GM23338 (cell line): Measurements from ENCODE around the gene KRT3.

Experiments
- CREB1 ChIP-seq: fragments of 250-450 bp; sonication (Bioruptor Pico); IDR thresholded peaks from 2 replicates; pipeline ENCODE4 v1.5.0; 2020; ENCODE audit warnings: low read depth, mild to moderate bottlenecking, moderate library complexity
- EZH2 ChIP-seq: fragments of 200-600 bp; sonication (generic); IDR thresholded peaks from one replicate; pipeline ENCODE4 v1.8.0; 2017; ENCODE audit warnings: antibody characterized with exemption, mild to moderate bottlenecking, low read depth; ENCODE audit not compliant: unreplicated experiment
- EZH2phosphoT487 ChIP-seq: fragments of 200-600 bp; sonication (generic); IDR thresholded peaks from one replicate; pipeline ENCODE4 v1.8.1; 2018; ENCODE audit warnings: antibody characterized with exemption; ENCODE audit not compliant: unreplicated experiment
- JUNB ChIP-seq: IDR thresholded peaks from one replicate; pipeline ENCODE4 v1.6.1; 2016; ENCODE audit warnings: antibody characterized with exemption; ENCODE audit not compliant: unreplicated experiment
- NANOG ChIP-seq: IDR thresholded peaks from 2 replicates; pipeline ENCODE4 v1.6.1; 2016; ENCODE audit warnings: antibody characterized with exemption, borderline replicate concordance
- POLR2AphosphoS5 ChIP-seq: IDR thresholded peaks from 2 replicates; pipeline ENCODE4 v1.6.1; 2016; ENCODE audit warnings: antibody characterized with exemption, low read depth
- STAT1 ChIP-seq: IDR thresholded peaks from one replicate; pipeline ENCODE4 v1.6.1; 2016; ENCODE audit warnings: antibody characterized with exemption; ENCODE audit not compliant: unreplicated experiment
- ZNF114 ChIP-seq: fragments of 250-450 bp; sonication (Bioruptor Pico); IDR thresholded peaks from 2 replicates; pipeline ENCODE4 v1.5.0; 2020; ENCODE audit warnings: mild to moderate bottlenecking, moderate library complexity
- ZNF331 ChIP-seq: fragments of 250-450 bp; sonication (Bioruptor Pico); IDR thresholded peaks from 2 replicates; pipeline ENCODE4 v1.5.0; 2020; ENCODE audit warnings: low read depth, mild to moderate bottlenecking, moderate library complexity
- TF ChIP-seq, protein P1 (sequence below), 2 experiments: fragments of 200-600 bp in 1 of 2; sonication (generic) in 1 of 2; conservative IDR thresholded peaks; 2 replicates each; pipeline versions ENCODE4 v1.5.1 to v1.6.1; 2016 to 2017; ENCODE audit warnings: antibody characterized with exemption in 2 of 2, low read depth in 2 of 2, mild to moderate bottlenecking in 2 of 2, moderate library complexity in 1 of 2
- TF ChIP-seq, protein P2 (sequence below): IDR thresholded peaks from 2 replicates; pipeline ENCODE4 v1.6.1; 2016; ENCODE audit warnings: antibody characterized with exemption
- TF ChIP-seq, protein P3 (sequence below): IDR thresholded peaks from one replicate; pipeline ENCODE4 v1.6.1; 2018; ENCODE audit warnings: antibody characterized with exemption; ENCODE audit not compliant: unreplicated experiment
- TF ChIP-seq, protein P4 (sequence below): fragments of 250-450 bp; sonication (Bioruptor Pico); IDR thresholded peaks from 2 replicates; pipeline ENCODE4 v1.5.0; 2020; ENCODE audit warnings: mild to moderate bottlenecking, moderate library complexity

DNA sequence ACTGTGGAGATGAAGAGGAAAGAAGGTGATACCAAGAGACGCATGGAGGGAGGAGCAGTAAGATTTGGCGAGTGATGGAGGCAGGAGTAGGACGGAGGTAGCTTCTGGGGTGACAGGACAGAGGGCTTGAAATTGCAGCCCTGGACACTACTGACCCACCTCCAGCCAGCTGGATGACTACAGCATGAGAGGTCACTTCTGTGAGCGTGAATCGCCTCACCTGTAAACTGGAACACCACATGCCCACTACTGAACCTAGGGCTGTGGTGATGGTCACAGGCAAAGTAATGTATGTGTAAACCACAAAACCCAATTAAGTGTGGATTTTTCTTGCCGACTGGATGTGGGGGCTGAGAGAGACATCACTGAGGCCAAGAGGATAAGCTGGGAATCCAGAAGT is 24.6 kb upstream of the KRT3 start:
- TF ChIP-seq, protein P1, sequence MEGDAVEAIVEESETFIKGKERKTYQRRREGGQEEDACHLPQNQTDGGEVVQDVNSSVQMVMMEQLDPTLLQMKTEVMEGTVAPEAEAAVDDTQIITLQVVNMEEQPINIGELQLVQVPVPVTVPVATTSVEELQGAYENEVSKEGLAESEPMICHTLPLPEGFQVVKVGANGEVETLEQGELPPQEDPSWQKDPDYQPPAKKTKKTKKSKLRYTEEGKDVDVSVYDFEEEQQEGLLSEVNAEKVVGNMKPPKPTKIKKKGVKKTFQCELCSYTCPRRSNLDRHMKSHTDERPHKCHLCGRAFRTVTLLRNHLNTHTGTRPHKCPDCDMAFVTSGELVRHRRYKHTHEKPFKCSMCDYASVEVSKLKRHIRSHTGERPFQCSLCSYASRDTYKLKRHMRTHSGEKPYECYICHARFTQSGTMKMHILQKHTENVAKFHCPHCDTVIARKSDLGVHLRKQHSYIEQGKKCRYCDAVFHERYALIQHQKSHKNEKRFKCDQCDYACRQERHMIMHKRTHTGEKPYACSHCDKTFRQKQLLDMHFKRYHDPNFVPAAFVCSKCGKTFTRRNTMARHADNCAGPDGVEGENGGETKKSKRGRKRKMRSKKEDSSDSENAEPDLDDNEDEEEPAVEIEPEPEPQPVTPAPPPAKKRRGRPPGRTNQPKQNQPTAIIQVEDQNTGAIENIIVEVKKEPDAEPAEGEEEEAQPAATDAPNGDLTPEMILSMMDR (conservative IDR thresholded peaks at IDR 0.05; ENCODE audit: low read depth in 2 of 2), result no peak
- no peak for TF ChIP-seq EZH2phosphoT487
- TF ChIP-seq EZH2, result no peak
- no peak for TF ChIP-seq POLR2AphosphoS5
- no peak for TF ChIP-seq CREB1
- TF ChIP-seq, protein P2, sequence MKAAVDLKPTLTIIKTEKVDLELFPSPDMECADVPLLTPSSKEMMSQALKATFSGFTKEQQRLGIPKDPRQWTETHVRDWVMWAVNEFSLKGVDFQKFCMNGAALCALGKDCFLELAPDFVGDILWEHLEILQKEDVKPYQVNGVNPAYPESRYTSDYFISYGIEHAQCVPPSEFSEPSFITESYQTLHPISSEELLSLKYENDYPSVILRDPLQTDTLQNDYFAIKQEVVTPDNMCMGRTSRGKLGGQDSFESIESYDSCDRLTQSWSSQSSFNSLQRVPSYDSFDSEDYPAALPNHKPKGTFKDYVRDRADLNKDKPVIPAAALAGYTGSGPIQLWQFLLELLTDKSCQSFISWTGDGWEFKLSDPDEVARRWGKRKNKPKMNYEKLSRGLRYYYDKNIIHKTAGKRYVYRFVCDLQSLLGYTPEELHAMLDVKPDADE, result no peak
- no peak for TF ChIP-seq ZNF114 (CRISPR knock-in tag)
- TF ChIP-seq NANOG, result no peak
- TF ChIP-seq STAT1, result no peak
- TF ChIP-seq, protein P3, sequence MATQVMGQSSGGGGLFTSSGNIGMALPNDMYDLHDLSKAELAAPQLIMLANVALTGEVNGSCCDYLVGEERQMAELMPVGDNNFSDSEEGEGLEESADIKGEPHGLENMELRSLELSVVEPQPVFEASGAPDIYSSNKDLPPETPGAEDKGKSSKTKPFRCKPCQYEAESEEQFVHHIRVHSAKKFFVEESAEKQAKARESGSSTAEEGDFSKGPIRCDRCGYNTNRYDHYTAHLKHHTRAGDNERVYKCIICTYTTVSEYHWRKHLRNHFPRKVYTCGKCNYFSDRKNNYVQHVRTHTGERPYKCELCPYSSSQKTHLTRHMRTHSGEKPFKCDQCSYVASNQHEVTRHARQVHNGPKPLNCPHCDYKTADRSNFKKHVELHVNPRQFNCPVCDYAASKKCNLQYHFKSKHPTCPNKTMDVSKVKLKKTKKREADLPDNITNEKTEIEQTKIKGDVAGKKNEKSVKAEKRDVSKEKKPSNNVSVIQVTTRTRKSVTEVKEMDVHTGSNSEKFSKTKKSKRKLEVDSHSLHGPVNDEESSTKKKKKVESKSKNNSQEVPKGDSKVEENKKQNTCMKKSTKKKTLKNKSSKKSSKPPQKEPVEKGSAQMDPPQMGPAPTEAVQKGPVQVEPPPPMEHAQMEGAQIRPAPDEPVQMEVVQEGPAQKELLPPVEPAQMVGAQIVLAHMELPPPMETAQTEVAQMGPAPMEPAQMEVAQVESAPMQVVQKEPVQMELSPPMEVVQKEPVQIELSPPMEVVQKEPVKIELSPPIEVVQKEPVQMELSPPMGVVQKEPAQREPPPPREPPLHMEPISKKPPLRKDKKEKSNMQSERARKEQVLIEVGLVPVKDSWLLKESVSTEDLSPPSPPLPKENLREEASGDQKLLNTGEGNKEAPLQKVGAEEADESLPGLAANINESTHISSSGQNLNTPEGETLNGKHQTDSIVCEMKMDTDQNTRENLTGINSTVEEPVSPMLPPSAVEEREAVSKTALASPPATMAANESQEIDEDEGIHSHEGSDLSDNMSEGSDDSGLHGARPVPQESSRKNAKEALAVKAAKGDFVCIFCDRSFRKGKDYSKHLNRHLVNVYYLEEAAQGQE, result no peak
- TF ChIP-seq JUNB, result no peak
- no peak for TF ChIP-seq ZNF331 (CRISPR knock-in tag)
- TF ChIP-seq, protein P4, sequence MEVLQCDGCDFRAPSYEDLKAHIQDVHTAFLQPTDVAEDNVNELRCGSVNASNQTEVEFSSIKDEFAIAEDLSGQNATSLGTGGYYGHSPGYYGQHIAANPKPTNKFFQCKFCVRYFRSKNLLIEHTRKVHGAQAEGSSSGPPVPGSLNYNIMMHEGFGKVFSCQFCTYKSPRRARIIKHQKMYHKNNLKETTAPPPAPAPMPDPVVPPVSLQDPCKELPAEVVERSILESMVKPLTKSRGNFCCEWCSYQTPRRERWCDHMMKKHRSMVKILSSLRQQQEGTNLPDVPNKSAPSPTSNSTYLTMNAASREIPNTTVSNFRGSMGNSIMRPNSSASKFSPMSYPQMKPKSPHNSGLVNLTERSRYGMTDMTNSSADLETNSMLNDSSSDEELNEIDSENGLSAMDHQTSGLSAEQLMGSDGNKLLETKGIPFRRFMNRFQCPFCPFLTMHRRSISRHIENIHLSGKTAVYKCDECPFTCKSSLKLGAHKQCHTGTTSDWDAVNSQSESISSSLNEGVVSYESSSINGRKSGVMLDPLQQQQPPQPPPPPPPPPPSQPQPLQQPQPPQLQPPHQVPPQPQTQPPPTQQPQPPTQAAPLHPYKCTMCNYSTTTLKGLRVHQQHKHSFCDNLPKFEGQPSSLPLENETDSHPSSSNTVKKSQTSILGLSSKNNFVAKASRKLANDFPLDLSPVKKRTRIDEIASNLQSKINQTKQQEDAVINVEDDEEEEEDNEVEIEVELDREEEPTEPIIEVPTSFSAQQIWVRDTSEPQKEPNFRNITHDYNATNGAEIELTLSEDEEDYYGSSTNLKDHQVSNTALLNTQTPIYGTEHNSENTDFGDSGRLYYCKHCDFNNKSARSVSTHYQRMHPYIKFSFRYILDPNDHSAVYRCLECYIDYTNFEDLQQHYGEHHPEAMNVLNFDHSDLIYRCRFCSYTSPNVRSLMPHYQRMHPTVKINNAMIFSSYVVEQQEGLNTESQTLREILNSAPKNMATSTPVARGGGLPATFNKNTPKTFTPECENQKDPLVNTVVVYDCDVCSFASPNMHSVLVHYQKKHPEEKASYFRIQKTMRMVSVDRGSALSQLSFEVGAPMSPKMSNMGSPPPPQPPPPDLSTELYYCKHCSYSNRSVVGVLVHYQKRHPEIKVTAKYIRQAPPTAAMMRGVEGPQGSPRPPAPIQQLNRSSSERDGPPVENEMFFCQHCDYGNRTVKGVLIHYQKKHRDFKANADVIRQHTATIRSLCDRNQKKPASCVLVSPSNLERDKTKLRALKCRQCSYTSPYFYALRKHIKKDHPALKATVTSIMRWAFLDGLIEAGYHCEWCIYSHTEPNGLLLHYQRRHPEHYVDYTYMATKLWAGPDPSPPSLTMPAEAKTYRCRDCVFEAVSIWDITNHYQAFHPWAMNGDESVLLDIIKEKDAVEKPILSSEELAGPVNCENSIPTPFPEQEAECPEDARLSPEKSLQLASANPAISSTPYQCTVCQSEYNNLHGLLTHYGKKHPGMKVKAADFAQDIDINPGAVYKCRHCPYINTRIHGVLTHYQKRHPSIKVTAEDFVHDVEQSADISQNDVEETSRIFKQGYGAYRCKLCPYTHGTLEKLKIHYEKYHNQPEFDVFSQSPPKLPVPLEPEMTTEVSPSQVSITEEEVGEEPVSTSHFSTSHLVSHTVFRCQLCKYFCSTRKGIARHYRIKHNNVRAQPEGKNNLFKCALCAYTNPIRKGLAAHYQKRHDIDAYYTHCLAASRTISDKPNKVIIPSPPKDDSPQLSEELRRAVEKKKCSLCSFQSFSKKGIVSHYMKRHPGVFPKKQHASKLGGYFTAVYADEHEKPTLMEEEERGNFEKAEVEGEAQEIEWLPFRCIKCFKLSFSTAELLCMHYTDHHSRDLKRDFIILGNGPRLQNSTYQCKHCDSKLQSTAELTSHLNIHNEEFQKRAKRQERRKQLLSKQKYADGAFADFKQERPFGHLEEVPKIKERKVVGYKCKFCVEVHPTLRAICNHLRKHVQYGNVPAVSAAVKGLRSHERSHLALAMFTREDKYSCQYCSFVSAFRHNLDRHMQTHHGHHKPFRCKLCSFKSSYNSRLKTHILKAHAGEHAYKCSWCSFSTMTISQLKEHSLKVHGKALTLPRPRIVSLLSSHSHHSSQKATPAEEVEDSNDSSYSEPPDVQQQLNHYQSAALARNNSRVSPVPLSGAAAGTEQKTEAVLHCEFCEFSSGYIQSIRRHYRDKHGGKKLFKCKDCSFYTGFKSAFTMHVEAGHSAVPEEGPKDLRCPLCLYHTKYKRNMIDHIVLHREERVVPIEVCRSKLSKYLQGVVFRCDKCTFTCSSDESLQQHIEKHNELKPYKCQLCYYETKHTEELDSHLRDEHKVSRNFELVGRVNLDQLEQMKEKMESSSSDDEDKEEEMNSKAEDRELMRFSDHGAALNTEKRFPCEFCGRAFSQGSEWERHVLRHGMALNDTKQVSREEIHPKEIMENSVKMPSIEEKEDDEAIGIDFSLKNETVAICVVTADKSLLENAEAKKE (CRISPR knock-in tag), result no peak
